GM23338 (cell line): ENCODE measurements around the gene ACOXL. TPM values are rescaled to one million over a fixed set of nuclear protein-coding genes. Genes with fewer than 3 reads are reported as not detected.

Experiments
- ATAC-seq: fragments of 200-7000 bp; cut with Tn5 transposase; 3 replicates; pipeline ENCODE4 v1.9.1; 2020
- DNase-seq: peaks from one replicate; pipeline ENCODE4 v3.0.0-alpha.2; 2015; ENCODE audit warnings: low spot score
- H2AFZ ChIP-seq: fragments of 200-600 bp; sonication (generic); 2 replicates; pipeline ENCODE4 v1.8.0; 2016; ENCODE audit warnings: antibody characterized with exemption, mild to moderate bottlenecking, moderate library complexity
- H3F3A ChIP-seq: fragments of 200-600 bp; sonication (generic); replicated peaks from 2 replicates; pipeline ENCODE4 v1.8.0; 2017; ENCODE audit warnings: antibody characterized with exemption, mixed run types, low read depth
- H3K27ac ChIP-seq: fragments of 200-600 bp; sonication (generic); 2 replicates; pipeline ENCODE4 v1.6.1; 2016; ENCODE audit warnings: low read depth
- H3K27me3 ChIP-seq: fragments of 200-600 bp; sonication (generic); 2 replicates; pipeline ENCODE4 v1.8.0; 2016; ENCODE audit warnings: mild to moderate bottlenecking, mixed run types, moderate library complexity; ENCODE audit not compliant: insufficient read depth
- H3K36me3 ChIP-seq: fragments of 200-600 bp; sonication (generic); 2 replicates; pipeline ENCODE4 v1.8.0; 2016; ENCODE audit warnings: mild to moderate bottlenecking; ENCODE audit not compliant: insufficient read depth
- H3K4me1 ChIP-seq: fragments of 200-600 bp; sonication (generic); 2 replicates; pipeline ENCODE4 v1.8.0; 2016; ENCODE audit warnings: mild to moderate bottlenecking, moderate library complexity; ENCODE audit not compliant: insufficient read depth
- H3K4me2 ChIP-seq: fragments of 200-600 bp; sonication (generic); 2 replicates; pipeline ENCODE4 v1.7.1; 2017; ENCODE audit warnings: mixed run types
- H3K4me3 ChIP-seq: fragments of 200-600 bp; sonication (generic); 2 replicates; pipeline ENCODE4 v1.6.1; 2016; ENCODE audit warnings: mixed run types
- H3K79me2 ChIP-seq: fragments of 200-600 bp; sonication (generic); replicated peaks from 2 replicates; pipeline ENCODE4 v1.8.0; 2017; ENCODE audit warnings: mild to moderate bottlenecking; ENCODE audit not compliant: insufficient read depth
- H3K9me2 ChIP-seq: fragments of 200-600 bp; sonication (generic); 2 replicates; pipeline ENCODE4 v1.8.0; 2017; ENCODE audit not compliant: insufficient read depth
- H4K20me1 ChIP-seq: fragments of 200-600 bp; sonication (generic); replicated peaks from 2 replicates; pipeline ENCODE4 v1.8.0; 2017; ENCODE audit warnings: mild to moderate bottlenecking; ENCODE audit not compliant: insufficient read depth
- H3K27ac Mint-ChIP-seq: 2 replicates; pipeline ENCODE4 v1.8.0; 2020; ENCODE audit warnings: inconsistent platforms, mild to moderate bottlenecking, moderate library complexity, mixed read lengths
- H3K27me3 Mint-ChIP-seq: 3 replicates; pipeline ENCODE4 v1.8.0; 2022; ENCODE audit warnings: low read depth, mild to moderate bottlenecking, moderate library complexity, mixed read lengths, inconsistent platforms; ENCODE audit not compliant: insufficient read depth, poor library complexity
- H3K36me3 Mint-ChIP-seq: 3 replicates; pipeline ENCODE4 v1.8.0; 2021; ENCODE audit warnings: low read depth, mild to moderate bottlenecking, inconsistent platforms, moderate library complexity, mixed read lengths
- H3K4me1 Mint-ChIP-seq: 3 replicates; pipeline ENCODE4 v1.8.0; 2020; ENCODE audit warnings: mild to moderate bottlenecking, inconsistent platforms, mixed read lengths
- H3K4me3 Mint-ChIP-seq: 3 replicates; pipeline ENCODE4 v1.8.0; 2021; ENCODE audit warnings: moderate library complexity, mild to moderate bottlenecking, inconsistent platforms, mixed read lengths
- H3K9me3 Mint-ChIP-seq: 3 replicates; pipeline ENCODE4 v1.8.0; 2020; ENCODE audit warnings: moderate library complexity, mild to moderate bottlenecking, inconsistent platforms, mixed read lengths
- CREB1 ChIP-seq: fragments of 250-450 bp; sonication (Bioruptor Pico); IDR thresholded peaks from 2 replicates; pipeline ENCODE4 v1.5.0; 2020; ENCODE audit warnings: low read depth, mild to moderate bottlenecking, moderate library complexity
- EZH2 ChIP-seq: fragments of 200-600 bp; sonication (generic); IDR thresholded peaks from one replicate; pipeline ENCODE4 v1.8.0; 2017; ENCODE audit warnings: antibody characterized with exemption, mild to moderate bottlenecking, low read depth; ENCODE audit not compliant: unreplicated experiment
- EZH2phosphoT487 ChIP-seq: fragments of 200-600 bp; sonication (generic); IDR thresholded peaks from one replicate; pipeline ENCODE4 v1.8.1; 2018; ENCODE audit warnings: antibody characterized with exemption; ENCODE audit not compliant: unreplicated experiment
- JUNB ChIP-seq: IDR thresholded peaks from one replicate; pipeline ENCODE4 v1.6.1; 2016; ENCODE audit warnings: antibody characterized with exemption; ENCODE audit not compliant: unreplicated experiment
- NANOG ChIP-seq: IDR thresholded peaks from 2 replicates; pipeline ENCODE4 v1.6.1; 2016; ENCODE audit warnings: antibody characterized with exemption, borderline replicate concordance
- POLR2AphosphoS5 ChIP-seq: IDR thresholded peaks from 2 replicates; pipeline ENCODE4 v1.6.1; 2016; ENCODE audit warnings: antibody characterized with exemption, low read depth
- STAT1 ChIP-seq: IDR thresholded peaks from one replicate; pipeline ENCODE4 v1.6.1; 2016; ENCODE audit warnings: antibody characterized with exemption; ENCODE audit not compliant: unreplicated experiment
- ZNF114 ChIP-seq: fragments of 250-450 bp; sonication (Bioruptor Pico); IDR thresholded peaks from 2 replicates; pipeline ENCODE4 v1.5.0; 2020; ENCODE audit warnings: mild to moderate bottlenecking, moderate library complexity
- ZNF331 ChIP-seq: fragments of 250-450 bp; sonication (Bioruptor Pico); IDR thresholded peaks from 2 replicates; pipeline ENCODE4 v1.5.0; 2020; ENCODE audit warnings: low read depth, mild to moderate bottlenecking, moderate library complexity
- polyA plus RNA-seq: library from polyadenylated mRNA; unstranded; fragments of >200 nt; fragmentation: Nextera tagmentation; extraction: Ambion mirVana; gene quantifications from 2 replicates; pipeline ENCODE4 v1.2.1, GENCODE V29; 2016
- total RNA-seq: library from RNA; depleted of rRNA; stranded (reverse); fragments of >200 nt; shearing (Covaris generic); gene quantifications from 2 replicates; pipeline ENCODE4 v1.2.3, GENCODE V29; 2014
- TF ChIP-seq, protein P1 (sequence below): IDR thresholded peaks from one replicate; pipeline ENCODE4 v1.6.1; 2018; ENCODE audit warnings: antibody characterized with exemption; ENCODE audit not compliant: unreplicated experiment
- TF ChIP-seq, protein P2 (sequence below): IDR thresholded peaks from 2 replicates; pipeline ENCODE4 v1.6.1; 2016; ENCODE audit warnings: antibody characterized with exemption
- TF ChIP-seq, protein P3 (sequence below): fragments of 250-450 bp; sonication (Bioruptor Pico); IDR thresholded peaks from 2 replicates; pipeline ENCODE4 v1.5.0; 2020; ENCODE audit warnings: mild to moderate bottlenecking, moderate library complexity
- TF ChIP-seq, protein P4 (sequence below), 2 experiments: fragments of 200-600 bp in 1 of 2; sonication (generic) in 1 of 2; conservative IDR thresholded peaks; 2 replicates each; pipeline versions ENCODE4 v1.5.1 to v1.6.1; 2016 to 2017; ENCODE audit warnings: antibody characterized with exemption in 2 of 2, low read depth in 2 of 2, mild to moderate bottlenecking in 2 of 2, moderate library complexity in 1 of 2

Gene ACOXL
- total and polyA plus RNA-seq, 2 experiments from 2014 or later: 9.0 to 14.7 TPM

DNA sequence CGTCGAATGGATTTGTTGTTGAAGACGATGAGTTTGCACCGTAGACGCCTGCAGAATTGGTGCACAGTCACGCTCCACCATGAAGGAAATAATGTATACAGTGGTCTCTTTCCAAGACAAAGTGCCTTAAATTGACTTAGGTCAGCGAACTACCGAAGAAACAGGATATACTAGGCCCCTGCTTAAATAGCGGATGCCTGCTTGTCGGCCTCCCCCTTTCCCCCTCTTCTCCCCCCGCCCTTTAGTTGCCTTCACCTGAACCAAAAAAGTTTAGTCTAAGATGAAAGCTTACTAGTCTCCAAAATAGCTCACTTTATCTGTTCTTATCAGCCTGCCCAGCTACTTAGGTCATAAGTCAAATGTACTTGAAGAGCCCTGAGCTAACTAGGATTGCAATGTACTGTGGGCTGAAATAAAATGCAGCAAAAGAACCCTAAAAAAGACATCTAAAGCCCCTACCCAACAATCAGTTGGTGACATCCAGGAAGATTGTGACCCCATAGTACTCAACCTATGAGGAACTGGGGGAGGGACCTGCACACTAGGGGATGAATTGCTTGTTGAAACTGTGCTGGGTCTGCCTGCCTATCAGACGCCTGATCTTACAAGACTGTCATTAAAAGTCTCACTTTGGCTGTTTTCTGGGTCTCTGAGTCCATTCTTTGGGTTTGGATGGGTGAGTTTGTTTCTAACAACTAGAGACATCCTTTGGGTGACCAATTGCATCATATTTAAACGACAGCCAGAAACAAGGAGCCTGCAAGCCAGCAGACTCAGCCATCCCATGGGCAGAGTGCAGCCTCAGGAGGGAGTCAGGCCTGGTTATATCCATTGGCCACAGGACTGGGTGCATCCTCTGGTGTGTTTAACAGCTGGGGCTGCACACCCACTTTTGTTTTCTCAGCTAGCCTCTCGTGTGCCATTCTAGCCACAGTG, 14.5 kb downstream of the ACOXL start:
- Histone ChIP-seq H3K4me1 (peaks cover 38% of the 10 kb centered on the region), H3K79me2 (peaks cover 25% of the 10 kb centered on the region), H3K4me3 (no peak overlapping the region), H3K27ac (no peak overlapping the region), H4K20me1 (no peaks in the 10 kb centered on the region), H3K36me3 (no peaks in the 10 kb centered on the region), H2AFZ (no peak overlapping the region), H3K9me2 (0 out of 2 replicates have a peak, but pooled peaks cover 7% of the 10 kb centered on the region), H3F3A (0 out of 2 replicates have a peak, but pooled peaks cover 2% of the 10 kb centered on the region), H3K27me3 (no peaks in the 10 kb centered on the region), H3K4me2 (0 out of 2 replicates have a peak overlapping the region, but pooled peaks have one; percentile 48)
- no peaks in the 10 kb centered on the region for H3K9me3 Mint-ChIP-seq
- ATAC-seq (peak; percentile 17; the same call in 1 of the 3 replicates), DNase-seq (no peak)
- 0 out of 3 replicates have a peak, but pooled peaks cover 3% of the 10 kb centered on the region for H3K36me3 Mint-ChIP-seq
- H3K27ac Mint-ChIP-seq: no peak overlapping the region
- H3K27me3 Mint-ChIP-seq: peaks cover 10% of the 10 kb centered on the region
- TF ChIP-seq STAT1: no peak
- TF ChIP-seq, protein P1, sequence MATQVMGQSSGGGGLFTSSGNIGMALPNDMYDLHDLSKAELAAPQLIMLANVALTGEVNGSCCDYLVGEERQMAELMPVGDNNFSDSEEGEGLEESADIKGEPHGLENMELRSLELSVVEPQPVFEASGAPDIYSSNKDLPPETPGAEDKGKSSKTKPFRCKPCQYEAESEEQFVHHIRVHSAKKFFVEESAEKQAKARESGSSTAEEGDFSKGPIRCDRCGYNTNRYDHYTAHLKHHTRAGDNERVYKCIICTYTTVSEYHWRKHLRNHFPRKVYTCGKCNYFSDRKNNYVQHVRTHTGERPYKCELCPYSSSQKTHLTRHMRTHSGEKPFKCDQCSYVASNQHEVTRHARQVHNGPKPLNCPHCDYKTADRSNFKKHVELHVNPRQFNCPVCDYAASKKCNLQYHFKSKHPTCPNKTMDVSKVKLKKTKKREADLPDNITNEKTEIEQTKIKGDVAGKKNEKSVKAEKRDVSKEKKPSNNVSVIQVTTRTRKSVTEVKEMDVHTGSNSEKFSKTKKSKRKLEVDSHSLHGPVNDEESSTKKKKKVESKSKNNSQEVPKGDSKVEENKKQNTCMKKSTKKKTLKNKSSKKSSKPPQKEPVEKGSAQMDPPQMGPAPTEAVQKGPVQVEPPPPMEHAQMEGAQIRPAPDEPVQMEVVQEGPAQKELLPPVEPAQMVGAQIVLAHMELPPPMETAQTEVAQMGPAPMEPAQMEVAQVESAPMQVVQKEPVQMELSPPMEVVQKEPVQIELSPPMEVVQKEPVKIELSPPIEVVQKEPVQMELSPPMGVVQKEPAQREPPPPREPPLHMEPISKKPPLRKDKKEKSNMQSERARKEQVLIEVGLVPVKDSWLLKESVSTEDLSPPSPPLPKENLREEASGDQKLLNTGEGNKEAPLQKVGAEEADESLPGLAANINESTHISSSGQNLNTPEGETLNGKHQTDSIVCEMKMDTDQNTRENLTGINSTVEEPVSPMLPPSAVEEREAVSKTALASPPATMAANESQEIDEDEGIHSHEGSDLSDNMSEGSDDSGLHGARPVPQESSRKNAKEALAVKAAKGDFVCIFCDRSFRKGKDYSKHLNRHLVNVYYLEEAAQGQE: no peak
- TF ChIP-seq, protein P2, sequence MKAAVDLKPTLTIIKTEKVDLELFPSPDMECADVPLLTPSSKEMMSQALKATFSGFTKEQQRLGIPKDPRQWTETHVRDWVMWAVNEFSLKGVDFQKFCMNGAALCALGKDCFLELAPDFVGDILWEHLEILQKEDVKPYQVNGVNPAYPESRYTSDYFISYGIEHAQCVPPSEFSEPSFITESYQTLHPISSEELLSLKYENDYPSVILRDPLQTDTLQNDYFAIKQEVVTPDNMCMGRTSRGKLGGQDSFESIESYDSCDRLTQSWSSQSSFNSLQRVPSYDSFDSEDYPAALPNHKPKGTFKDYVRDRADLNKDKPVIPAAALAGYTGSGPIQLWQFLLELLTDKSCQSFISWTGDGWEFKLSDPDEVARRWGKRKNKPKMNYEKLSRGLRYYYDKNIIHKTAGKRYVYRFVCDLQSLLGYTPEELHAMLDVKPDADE: no peak
- TF ChIP-seq EZH2phosphoT487: no peak
- no peak for TF ChIP-seq EZH2
- no peak for TF ChIP-seq POLR2AphosphoS5
- TF ChIP-seq ZNF331 (CRISPR knock-in tag): no peak
- TF ChIP-seq, protein P3, sequence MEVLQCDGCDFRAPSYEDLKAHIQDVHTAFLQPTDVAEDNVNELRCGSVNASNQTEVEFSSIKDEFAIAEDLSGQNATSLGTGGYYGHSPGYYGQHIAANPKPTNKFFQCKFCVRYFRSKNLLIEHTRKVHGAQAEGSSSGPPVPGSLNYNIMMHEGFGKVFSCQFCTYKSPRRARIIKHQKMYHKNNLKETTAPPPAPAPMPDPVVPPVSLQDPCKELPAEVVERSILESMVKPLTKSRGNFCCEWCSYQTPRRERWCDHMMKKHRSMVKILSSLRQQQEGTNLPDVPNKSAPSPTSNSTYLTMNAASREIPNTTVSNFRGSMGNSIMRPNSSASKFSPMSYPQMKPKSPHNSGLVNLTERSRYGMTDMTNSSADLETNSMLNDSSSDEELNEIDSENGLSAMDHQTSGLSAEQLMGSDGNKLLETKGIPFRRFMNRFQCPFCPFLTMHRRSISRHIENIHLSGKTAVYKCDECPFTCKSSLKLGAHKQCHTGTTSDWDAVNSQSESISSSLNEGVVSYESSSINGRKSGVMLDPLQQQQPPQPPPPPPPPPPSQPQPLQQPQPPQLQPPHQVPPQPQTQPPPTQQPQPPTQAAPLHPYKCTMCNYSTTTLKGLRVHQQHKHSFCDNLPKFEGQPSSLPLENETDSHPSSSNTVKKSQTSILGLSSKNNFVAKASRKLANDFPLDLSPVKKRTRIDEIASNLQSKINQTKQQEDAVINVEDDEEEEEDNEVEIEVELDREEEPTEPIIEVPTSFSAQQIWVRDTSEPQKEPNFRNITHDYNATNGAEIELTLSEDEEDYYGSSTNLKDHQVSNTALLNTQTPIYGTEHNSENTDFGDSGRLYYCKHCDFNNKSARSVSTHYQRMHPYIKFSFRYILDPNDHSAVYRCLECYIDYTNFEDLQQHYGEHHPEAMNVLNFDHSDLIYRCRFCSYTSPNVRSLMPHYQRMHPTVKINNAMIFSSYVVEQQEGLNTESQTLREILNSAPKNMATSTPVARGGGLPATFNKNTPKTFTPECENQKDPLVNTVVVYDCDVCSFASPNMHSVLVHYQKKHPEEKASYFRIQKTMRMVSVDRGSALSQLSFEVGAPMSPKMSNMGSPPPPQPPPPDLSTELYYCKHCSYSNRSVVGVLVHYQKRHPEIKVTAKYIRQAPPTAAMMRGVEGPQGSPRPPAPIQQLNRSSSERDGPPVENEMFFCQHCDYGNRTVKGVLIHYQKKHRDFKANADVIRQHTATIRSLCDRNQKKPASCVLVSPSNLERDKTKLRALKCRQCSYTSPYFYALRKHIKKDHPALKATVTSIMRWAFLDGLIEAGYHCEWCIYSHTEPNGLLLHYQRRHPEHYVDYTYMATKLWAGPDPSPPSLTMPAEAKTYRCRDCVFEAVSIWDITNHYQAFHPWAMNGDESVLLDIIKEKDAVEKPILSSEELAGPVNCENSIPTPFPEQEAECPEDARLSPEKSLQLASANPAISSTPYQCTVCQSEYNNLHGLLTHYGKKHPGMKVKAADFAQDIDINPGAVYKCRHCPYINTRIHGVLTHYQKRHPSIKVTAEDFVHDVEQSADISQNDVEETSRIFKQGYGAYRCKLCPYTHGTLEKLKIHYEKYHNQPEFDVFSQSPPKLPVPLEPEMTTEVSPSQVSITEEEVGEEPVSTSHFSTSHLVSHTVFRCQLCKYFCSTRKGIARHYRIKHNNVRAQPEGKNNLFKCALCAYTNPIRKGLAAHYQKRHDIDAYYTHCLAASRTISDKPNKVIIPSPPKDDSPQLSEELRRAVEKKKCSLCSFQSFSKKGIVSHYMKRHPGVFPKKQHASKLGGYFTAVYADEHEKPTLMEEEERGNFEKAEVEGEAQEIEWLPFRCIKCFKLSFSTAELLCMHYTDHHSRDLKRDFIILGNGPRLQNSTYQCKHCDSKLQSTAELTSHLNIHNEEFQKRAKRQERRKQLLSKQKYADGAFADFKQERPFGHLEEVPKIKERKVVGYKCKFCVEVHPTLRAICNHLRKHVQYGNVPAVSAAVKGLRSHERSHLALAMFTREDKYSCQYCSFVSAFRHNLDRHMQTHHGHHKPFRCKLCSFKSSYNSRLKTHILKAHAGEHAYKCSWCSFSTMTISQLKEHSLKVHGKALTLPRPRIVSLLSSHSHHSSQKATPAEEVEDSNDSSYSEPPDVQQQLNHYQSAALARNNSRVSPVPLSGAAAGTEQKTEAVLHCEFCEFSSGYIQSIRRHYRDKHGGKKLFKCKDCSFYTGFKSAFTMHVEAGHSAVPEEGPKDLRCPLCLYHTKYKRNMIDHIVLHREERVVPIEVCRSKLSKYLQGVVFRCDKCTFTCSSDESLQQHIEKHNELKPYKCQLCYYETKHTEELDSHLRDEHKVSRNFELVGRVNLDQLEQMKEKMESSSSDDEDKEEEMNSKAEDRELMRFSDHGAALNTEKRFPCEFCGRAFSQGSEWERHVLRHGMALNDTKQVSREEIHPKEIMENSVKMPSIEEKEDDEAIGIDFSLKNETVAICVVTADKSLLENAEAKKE: no peak
- TF ChIP-seq ZNF114 (CRISPR knock-in tag): no peak
- TF ChIP-seq JUNB: no peak
- no peak for TF ChIP-seq CREB1 (CRISPR knock-in tag)
- TF ChIP-seq, protein P4, sequence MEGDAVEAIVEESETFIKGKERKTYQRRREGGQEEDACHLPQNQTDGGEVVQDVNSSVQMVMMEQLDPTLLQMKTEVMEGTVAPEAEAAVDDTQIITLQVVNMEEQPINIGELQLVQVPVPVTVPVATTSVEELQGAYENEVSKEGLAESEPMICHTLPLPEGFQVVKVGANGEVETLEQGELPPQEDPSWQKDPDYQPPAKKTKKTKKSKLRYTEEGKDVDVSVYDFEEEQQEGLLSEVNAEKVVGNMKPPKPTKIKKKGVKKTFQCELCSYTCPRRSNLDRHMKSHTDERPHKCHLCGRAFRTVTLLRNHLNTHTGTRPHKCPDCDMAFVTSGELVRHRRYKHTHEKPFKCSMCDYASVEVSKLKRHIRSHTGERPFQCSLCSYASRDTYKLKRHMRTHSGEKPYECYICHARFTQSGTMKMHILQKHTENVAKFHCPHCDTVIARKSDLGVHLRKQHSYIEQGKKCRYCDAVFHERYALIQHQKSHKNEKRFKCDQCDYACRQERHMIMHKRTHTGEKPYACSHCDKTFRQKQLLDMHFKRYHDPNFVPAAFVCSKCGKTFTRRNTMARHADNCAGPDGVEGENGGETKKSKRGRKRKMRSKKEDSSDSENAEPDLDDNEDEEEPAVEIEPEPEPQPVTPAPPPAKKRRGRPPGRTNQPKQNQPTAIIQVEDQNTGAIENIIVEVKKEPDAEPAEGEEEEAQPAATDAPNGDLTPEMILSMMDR (conservative IDR thresholded peaks at IDR 0.05; ENCODE audit: low read depth in 2 of 2): no peak
- no peak for TF ChIP-seq NANOG
- H3K4me1 Mint-ChIP-seq: peaks cover 51% of the 10 kb centered on the region
- no peak overlapping the region for H3K4me3 Mint-ChIP-seq
